K562 (cell line): ENCODE measurements around the gene IFRD1. TPM values are rescaled to one million over a fixed set of nuclear protein-coding genes. Genes with fewer than 3 reads are reported as not detected.
A peak's percentile ranks its signal among the peaks of the same experiment; 100 is the strongest.

Experiments
- EHMT2 ChIP-seq: fragments of 450-650 bp; IDR thresholded peaks from 2 replicates; pipeline ENCODE4 v1.6.1; 2018; ENCODE audit warnings: antibody characterized with exemption
- FOXJ3 ChIP-seq: sonication (generic); formaldehyde crosslinking; IDR thresholded peaks from 2 replicates; pipeline ENCODE4 v1.4.0; 2020; ENCODE audit warnings: mild to moderate bottlenecking, missing genetic modification reagents
- GABPA ChIP-seq: fragments of 200-800 bp; sonication (Bioruptor generic); conservative IDR thresholded peaks from 2 replicates; pipeline ENCODE4 v1.6.1; 2016; ENCODE audit warnings: low read depth, missing genetic modification characterization, missing compliant biosample characterization
- KDM1A ChIP-seq, 2 experiments: fragments of 450-650 bp; IDR thresholded peaks; 2 replicates each; pipeline ENCODE4 v1.6.1; 2016; ENCODE audit warnings: mild to moderate bottlenecking in 2 of 2
- MGA ChIP-seq: fragments of 450-650 bp; IDR thresholded peaks from 2 replicates; pipeline ENCODE4 v1.6.1; 2016; ENCODE audit warnings: mild to moderate bottlenecking, moderate library complexity
- POLR2AphosphoS5 ChIP-seq: IDR thresholded peaks from 2 replicates; pipeline ENCODE4 v1.6.1; 2011; ENCODE audit warnings: mild to moderate bottlenecking, low read depth, low read length, moderate library complexity; ENCODE audit not compliant: control insufficient read depth, insufficient read depth
- RFX5 ChIP-seq: IDR thresholded peaks from 2 replicates; pipeline ENCODE4 v1.6.1; 2011; ENCODE audit warnings: low read depth, mild to moderate bottlenecking, improper control_type of control experiment, low read length
- RNF2 ChIP-seq: sonication (generic); IDR thresholded peaks from 2 replicates; pipeline ENCODE4 v1.6.1; 2016
- ZNF232 ChIP-seq: sonication (generic); formaldehyde crosslinking; IDR thresholded peaks from 2 replicates; pipeline ENCODE4 v1.8.0; 2022; ENCODE audit warnings: mild to moderate bottlenecking, missing genetic modification reagents
- polyA plus RNA-seq, 8 experiments: library from polyadenylated mRNA; depleted of rRNA in 4 of 8; stranded (reverse) in 5 of 8; unstranded in 3 of 8; fragments of >200 nt; fragmentation: Nextera tagmentation in 2 of 8; fragmentation: Illumina TruSeq in 1 of 8; extraction: Ambion mirVana in 2 of 8; extraction: Trizol in 1 of 8; gene quantifications; 2 replicates each; pipeline versions ENCODE4 v1.2.1 to v1.2.3, GENCODE V29; 2011 to 2014; ENCODE audit warnings: inconsistent platforms in 1 of 8, missing spikeins in 1 of 8
- total RNA-seq, 7 experiments: library from RNA; depleted of rRNA in 6 of 7; stranded (reverse); fragments of >200 nt in 6 of 7; fragmentation: Illumina TruSeq in 2 of 7; extraction: Trizol in 2 of 7; gene quantifications; 2 replicates each; pipeline versions ENCODE4 v1.2.1 to v1.2.3, GENCODE V29; 2011 to 2021; ENCODE audit warnings: low replicate concordance in 1 of 7

IFRD1 gene
- total and polyA plus RNA-seq, 9 of the 15 experiments (the other 6 are each of a cell fraction or from before 2014, with no cell fraction given) = 27.6 to 81.8 (median 68.1) TPM

DNA sequence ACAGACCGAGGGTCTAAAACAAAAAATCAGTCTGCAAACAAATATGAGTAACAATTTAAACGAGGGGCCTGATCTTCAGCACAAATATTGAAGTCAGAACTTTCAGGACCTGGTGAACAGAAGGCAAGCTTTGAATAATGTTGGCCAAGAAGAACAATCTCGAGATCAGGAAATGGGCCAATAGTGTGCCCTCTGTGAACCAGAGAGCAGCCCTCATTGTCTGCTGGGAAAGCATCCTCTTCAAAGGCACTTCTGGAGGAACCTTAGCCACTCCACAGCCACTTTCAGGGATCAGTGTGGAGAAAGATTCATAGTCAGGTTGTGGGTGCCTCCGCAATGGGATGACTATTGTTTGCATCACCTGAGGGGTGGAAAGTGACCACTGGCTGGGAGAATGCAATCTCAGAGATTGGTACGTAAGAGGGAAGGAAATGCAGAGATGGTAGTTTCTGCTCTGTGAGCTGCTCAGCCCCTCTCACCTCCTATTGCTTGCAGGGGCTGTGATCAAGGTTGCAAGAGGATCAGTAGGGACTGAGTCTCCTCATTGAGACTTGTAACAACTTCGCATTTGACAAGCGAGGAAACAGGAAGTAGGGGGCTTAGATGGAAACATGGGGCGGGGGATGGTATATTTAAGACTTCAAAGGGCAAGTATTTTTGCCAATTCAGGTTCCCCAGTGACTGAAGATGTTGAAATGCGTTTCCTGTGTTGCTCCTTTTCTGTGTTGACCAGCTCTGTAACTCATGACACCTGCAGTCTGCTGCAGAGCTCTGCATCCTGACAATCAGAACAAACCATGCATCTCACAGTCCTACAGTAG, 28.4 kb upstream of the IFRD1 start (continued):
- 0 out of 2 replicates have a peak, but pooled peaks have one; percentile 9 for TF ChIP-seq GABPA (tag)
- no peak for TF ChIP-seq KDM1A (IDR thresholded peaks at IDR 0.05)
- TF ChIP-seq FOXJ3 (CRISPR knock-in tag) = no peak
- TF ChIP-seq RNF2 = no peak
- no peak for TF ChIP-seq RFX5
- TF ChIP-seq MGA = 0 out of 2 replicates have a peak, but pooled peaks have one; percentile 0
- peak; percentile 21; the same call in 1 of the 2 replicates for TF ChIP-seq EHMT2
- TF ChIP-seq ZNF232 (CRISPR knock-in tag) = no peak
- TF ChIP-seq POLR2AphosphoS5 = no peak
